Prostate gland (tissue), 2 donors: ENCODE results near the gene S100A16. TPM values are rescaled to one million over a fixed set of nuclear protein-coding genes. Genes with fewer than 3 reads are reported as not detected.
"Not testable (repeated sequence)": the region's sequence is repeated elsewhere in the genome, so short reads cannot be mapped to it uniquely, and the experiment has no call there.

ENCODE experiments used
- DNase-seq: peaks from one replicate; pipeline ENCODE4 v3.0.0-alpha.2; 2019; ENCODE audit warnings: low spot score
- H3K27ac ChIP-seq, 2 donors: fragments of 200-600 bp; sonication (generic); 2 replicates each; pipeline ENCODE4 v1.5.1; 2017 to 2019
- H3K27me3 ChIP-seq: fragments of 200-600 bp; sonication (generic); replicated peaks from 2 replicates; pipeline ENCODE4 v1.5.1; 2019; ENCODE audit not compliant: insufficient read depth
- H3K36me3 ChIP-seq, 2 donors: fragments of 200-600 bp; sonication (generic); 1 replicate in 1 of 2; 2 replicates in 1 of 2; pipeline versions ENCODE4 v1.5.1 to v1.8.1; 2017 to 2019
- H3K4me1 ChIP-seq: fragments of 200-600 bp; sonication (generic); replicated peaks from 2 replicates; pipeline ENCODE4 v1.5.1; 2019
- H3K4me3 ChIP-seq, 2 donors: fragments of 200-600 bp; sonication (generic); 2 replicates each; pipeline ENCODE4 v1.5.1; 2017 to 2019
- H3K9me3 ChIP-seq: fragments of 200-600 bp; sonication (generic); 2 replicates; pipeline ENCODE4 v1.5.1; 2017
- CTCF ChIP-seq, 4 experiments: fragments of 200-600 bp in 2 of 4; fragments of 450-650 bp in 2 of 4; sonication (generic) in 2 of 4; IDR thresholded peaks; 1 replicate in 3 of 4; 2 replicates in 1 of 4; pipeline ENCODE4 v1.5.1; 2016 to 2019; ENCODE audit warnings: antibody characterized with exemption in 4 of 4, mild to moderate bottlenecking in 2 of 4, moderate library complexity in 2 of 4
- POLR2A ChIP-seq: fragments of 450-650 bp; IDR thresholded peaks from one replicate; pipeline ENCODE4 v1.6.1; 2016; ENCODE audit warnings: antibody characterized with exemption, mild to moderate bottlenecking
- POLR2AphosphoS5 ChIP-seq: sonication (generic); formaldehyde crosslinking; IDR thresholded peaks from one replicate; pipeline ENCODE4 v1.6.1; 2017; ENCODE audit warnings: antibody characterized with exemption
- WGBS: methylation state at CpG from one replicate; pipeline ENCODE4 v1.1.5; 2018; 5-methylcytosine and 5-hydroxymethylcytosine counted together
- intact Hi-C: fragments of 100-400 bp; cut with DNase I; formaldehyde crosslinking; loops from one replicate; pipeline ENCODE4 v1.14.2; 2022
- total RNA-seq, 2 donors: library from RNA; depleted of rRNA; stranded (reverse); fragments of >200 nt; gene quantifications; one replicate each; pipeline ENCODE4 v1.1.0, GENCODE V29; 2016

S100A16 gene
- total RNA-seq, 2 donors from 2014 or later, result 78.4 to 165 TPM

GRCh38 chr1:153587314-153587713 is 25.6 kb downstream of the S100A16 start:
- Histone ChIP-seq H3K4me1 (no peaks in the 10 kb centered on the region), H3K27ac (no peak overlapping the region), H3K27me3 (no peaks in the 10 kb centered on the region), H3K36me3 (no peaks in the 10 kb centered on the region), H3K4me3 (no peak overlapping the region), H3K9me3 (no peaks in the 10 kb centered on the region)
- WGBS, result 65% methylated on average over 5 of the region's 5 CpGs
- no peak for DNase-seq
- intact Hi-C loops, result no loop called here
- no peak for TF ChIP-seq POLR2A
- TF ChIP-seq POLR2AphosphoS5, result no peak
- no peak for TF ChIP-seq CTCF (IDR thresholded peaks at IDR 0.05)

- H3K4me1 ChIP-seq, result no peaks in the 10 kb centered on the region
- no peak overlapping the region for H3K27ac ChIP-seq
- WGBS, result 9% methylated on average over 1 of the region's 1 CpG
- no peaks in the 10 kb centered on the region for H3K27me3 ChIP-seq
- intact Hi-C loops, result no loop called here
- no peak for DNase-seq
- H3K36me3 ChIP-seq, result no peaks in the 10 kb centered on the region
- no peak overlapping the region for H3K4me3 ChIP-seq
- TF ChIP-seq CTCF (IDR thresholded peaks at IDR 0.05), result no peak
- no peak for TF ChIP-seq POLR2AphosphoS5
- no peak for TF ChIP-seq POLR2A
- H3K9me3 ChIP-seq, result no peaks in the 10 kb centered on the region
These were observed 26.6 kb downstream of the S100A16 start for GRCh38 chr1:153586347-153586746.

DNA sequence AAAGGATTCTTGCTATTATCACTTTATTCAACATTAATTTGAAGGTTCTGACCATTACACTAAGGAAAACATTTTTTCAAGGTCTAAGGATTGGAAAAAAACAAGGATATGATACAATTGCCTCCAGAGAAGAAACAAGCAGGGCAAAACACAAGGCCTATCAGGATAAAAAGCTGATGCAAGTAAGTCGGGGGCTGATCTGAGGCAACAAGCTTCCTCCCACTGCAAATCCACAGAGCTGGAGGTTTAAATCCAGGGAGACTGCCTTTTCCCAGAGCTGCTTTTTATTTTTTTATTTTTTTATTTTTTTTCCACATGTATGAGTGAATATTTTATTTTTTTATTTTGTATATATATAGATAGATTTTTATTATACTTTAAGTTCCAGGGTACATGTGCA is 27.9 kb downstream of the S100A16 start:
- 98% methylated on average over 1 of the region's 1 CpG for WGBS
- no peak overlapping the region for H3K4me3 ChIP-seq
- DNase-seq, result no peak

GRCh38 chr1:153583976-153584375 is 29.0 kb downstream of the S100A16 start:
- H3K27ac ChIP-seq, result no peak overlapping the region
- intact Hi-C loops, result no loop called here
- 80% methylated on average over 2 of the region's 2 CpGs for WGBS
- no peak for DNase-seq
- H3K27me3 ChIP-seq, result no peaks in the 10 kb centered on the region
- H3K4me1 ChIP-seq, result no peaks in the 10 kb centered on the region
- H3K36me3 ChIP-seq, result no peaks in the 10 kb centered on the region
- no peaks in the 10 kb centered on the region for H3K9me3 ChIP-seq
- no peak overlapping the region for H3K4me3 ChIP-seq
- TF ChIP-seq CTCF (IDR thresholded peaks at IDR 0.05) (no peak), POLR2A (no peak), POLR2AphosphoS5 (no peak)

More for the DNA sequence above, 27.9 kb downstream of the S100A16 start:
- Histone ChIP-seq H3K9me3 (no peaks in the 10 kb centered on the region), H3K36me3 (no peaks in the 10 kb centered on the region), H3K27me3 (no peaks in the 10 kb centered on the region), H3K27ac (no peak overlapping the region), H3K4me1 (no peaks in the 10 kb centered on the region)
- TF ChIP-seq POLR2A (no peak), CTCF (IDR thresholded peaks at IDR 0.05) (no peak), POLR2AphosphoS5 (no peak)
- intact Hi-C loops, result no loop called here

DNA sequence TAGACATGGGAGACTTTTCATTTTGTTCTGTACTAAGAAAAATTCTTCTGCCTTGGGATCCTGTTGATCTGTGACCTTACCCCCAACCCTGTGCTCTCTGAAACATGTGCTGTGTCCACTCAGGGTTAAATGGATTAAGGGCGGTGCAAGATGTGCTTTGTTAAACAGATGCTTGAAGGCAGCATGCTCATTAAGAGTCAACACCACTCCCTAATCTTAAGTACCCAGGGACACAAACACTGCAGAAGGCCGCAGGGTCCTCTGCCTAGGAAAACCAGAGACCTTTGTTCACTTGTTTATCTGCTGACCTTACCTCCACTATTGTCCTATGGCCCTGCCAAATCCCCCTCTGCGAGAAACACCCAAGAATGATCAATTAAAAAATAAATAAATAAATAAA is 29.4 kb downstream of the S100A16 start:
- DNase-seq, H3K9me3 ChIP-seq, H3K4me1 ChIP-seq, intact Hi-C loops, H3K36me3 ChIP-seq, H3K27me3 ChIP-seq, H3K4me3 ChIP-seq, H3K27ac ChIP-seq: not testable (repeated sequence)
- 92% methylated on average over 3 of the region's 3 CpGs for WGBS

DNA sequence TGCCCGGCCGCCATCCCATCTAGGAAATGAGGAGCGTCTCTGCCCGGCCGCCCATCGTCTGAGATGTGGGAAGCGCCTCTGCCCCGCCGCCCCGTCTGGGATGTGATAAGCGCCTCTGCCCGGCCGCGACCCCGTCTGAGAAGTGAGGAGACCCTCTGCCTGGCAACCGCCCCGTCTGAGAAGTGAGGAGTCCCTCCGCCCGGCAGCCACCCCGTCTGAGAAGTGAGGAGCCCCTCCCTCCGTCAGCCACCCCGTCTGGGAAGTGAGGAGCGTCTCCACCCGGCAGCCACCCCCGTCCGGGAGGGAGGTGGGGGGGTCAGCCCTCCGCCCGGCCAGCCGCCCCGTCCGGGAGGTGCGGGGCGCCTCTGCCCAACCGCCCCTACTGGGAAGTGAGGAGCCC is 30.1 kb downstream of the S100A16 start:
- H3K27me3 ChIP-seq, intact Hi-C loops, DNase-seq, H3K4me1 ChIP-seq, H3K9me3 ChIP-seq, H3K36me3 ChIP-seq, H3K27ac ChIP-seq, H3K4me3 ChIP-seq: not testable (repeated sequence)
- 94% methylated on average over 24 of the region's 34 CpGs for WGBS
